GM21529 (cell line): ENCODE results near the gene MAN1A1.

Experiments
- ATAC-seq: cut with Tn5 transposase; IDR thresholded peaks from one replicate; pipeline ENCODE4 v1.9.1; 2021; ENCODE audit not compliant: unreplicated experiment

MAN1A1 gene

GRCh38 chr6:119346936-119347335 lies 2.6 kb downstream of the MAN1A1 start:
- ATAC-seq = no peak

DNA sequence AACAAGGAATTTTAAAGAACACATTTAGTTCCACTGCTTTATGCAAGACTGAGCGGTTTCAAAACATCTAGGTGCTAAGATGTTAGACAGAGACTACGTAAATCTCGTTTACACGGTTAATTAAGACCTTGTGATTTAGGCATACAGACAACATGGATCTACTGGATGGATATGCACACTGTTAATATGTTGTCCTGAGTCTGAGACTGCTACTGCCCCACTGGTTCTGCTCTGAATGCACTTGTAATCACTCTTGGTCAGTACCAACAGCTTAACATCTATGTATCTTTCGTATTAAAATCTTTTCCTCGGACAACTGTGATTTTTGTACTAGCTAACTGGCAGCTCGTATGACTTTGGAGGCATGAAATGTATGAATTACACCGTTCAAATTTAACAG lies 3.1 kb downstream of the MAN1A1 start:
- no peak for ATAC-seq

GRCh38 chr6:119345114-119345513 lies 4.4 kb downstream of the MAN1A1 start:
- ATAC-seq = no peak

DNA sequence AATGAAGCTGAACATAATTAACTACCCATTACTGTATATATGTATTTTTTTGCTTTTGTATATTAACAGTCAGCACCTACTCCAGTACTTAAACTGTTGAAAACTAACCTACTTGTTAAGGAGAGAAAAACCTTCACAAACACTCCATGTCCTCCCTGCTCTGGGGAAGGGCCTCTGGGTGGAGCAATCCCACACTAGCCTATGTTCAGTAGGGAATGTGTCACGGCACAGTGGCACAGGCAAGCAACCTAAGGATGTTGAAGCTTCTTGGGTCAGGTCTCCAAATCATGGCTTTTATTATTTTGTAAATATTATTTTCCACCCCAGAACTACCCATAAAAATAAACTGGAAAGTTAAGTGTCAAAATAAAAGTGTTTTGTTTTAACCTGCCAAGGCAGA lies 5.3 kb downstream of the MAN1A1 start:
- no peak for ATAC-seq

- no peak for ATAC-seq
Measured at GRCh38 chr6:119343573-119344146, 5.9 kb downstream of the MAN1A1 start.

GRCh38 chr6:119343167-119343566 lies 6.4 kb downstream of the MAN1A1 start:
- ATAC-seq = no peak

- ATAC-seq = no peak
Measured at GRCh38 chr6:119342430-119342829, 7.1 kb downstream of the MAN1A1 start.

- no peak for ATAC-seq
Measured at GRCh38 chr6:119340796-119341487, 8.6 kb downstream of the MAN1A1 start.

DNA sequence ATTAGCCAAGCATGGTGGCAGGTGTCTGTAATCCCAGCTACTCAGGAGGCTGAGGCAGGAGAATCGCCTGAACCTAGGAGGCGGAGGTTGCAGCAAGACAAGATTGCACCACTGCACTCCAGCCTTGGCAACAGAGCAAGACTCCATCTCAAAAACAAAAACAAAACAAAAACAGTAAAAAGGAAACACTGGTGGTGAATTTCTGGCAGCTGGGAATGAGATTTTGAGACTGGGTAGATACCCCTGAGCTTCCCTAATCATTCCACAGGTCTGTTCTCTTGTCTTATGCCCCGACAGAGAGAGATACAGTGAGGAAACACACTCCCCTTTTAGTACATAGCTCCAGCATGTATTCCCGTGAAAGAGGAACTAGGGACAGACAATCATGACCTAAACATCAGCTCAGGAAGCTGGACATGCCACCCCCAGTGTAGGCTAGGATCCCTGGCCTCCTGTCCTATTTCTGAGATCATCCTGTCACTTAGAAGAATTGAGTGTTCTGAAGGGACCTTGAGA lies 9.6 kb downstream of the MAN1A1 start:
- no peak for ATAC-seq

DNA sequence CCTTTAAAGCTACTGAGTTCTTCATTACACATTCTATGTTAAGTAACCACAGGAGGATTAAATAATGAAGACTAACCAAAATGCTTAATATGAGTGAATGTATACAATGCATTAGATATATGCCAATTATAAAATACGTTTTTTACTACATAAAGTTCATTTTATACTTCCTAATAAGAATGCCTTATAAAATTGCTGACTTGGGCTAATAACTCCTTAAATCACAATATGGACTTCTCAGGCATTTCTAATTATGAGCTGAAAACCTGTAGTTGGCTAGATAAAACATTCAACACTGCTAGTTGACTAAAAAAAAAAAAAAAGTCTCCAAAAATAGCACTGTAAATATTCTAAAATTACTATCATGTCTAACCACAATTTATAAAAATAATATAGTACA lies 11.8 kb downstream of the MAN1A1 start:
- no peak for ATAC-seq

GRCh38 chr6:119337252-119337651 lies 12.3 kb downstream of the MAN1A1 start:
- no peak for ATAC-seq

- ATAC-seq = no peak
Measured at GRCh38 chr6:119334535-119335264, 14.9 kb downstream of the MAN1A1 start.

GRCh38 chr6:119333707-119334295 lies 15.8 kb downstream of the MAN1A1 start:
- peak; percentile 66 for ATAC-seq

GRCh38 chr6:119333063-119333609 lies 16.4 kb downstream of the MAN1A1 start:
- no peak for ATAC-seq

- ATAC-seq = no peak
Measured at GRCh38 chr6:119331663-119332286, 17.8 kb downstream of the MAN1A1 start.

DNA sequence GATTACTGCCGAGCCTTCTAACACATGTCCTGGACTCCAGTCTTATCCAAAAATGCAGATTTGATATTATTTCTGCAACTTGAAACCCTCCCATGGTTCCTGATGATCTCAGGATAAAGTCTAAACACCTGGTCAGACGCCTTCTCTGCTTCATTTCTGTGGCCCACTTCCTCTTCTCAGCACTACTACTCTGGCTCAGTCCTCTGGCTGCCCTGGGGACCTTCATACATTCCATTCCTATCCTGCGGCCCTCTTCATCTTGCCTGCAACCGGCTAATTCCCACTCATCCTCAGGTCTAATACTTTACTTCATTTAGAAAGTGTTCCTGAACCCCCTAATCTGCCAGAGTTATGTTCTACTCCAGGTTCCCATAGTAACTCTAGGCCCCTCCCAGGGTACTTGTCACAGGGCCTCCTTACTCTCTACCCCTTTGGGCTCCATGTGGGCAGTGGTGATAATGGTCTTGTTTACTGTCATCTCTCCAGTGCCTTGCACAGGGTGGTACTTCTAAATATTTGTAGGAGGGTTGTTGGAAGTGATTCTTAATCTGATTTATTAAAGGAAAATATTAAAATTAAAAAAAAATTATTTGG lies 18.9 kb downstream of the MAN1A1 start:
- no peak for ATAC-seq

GRCh38 chr6:119329794-119330180 lies 19.8 kb downstream of the MAN1A1 start:
- ATAC-seq = no peak

DNA sequence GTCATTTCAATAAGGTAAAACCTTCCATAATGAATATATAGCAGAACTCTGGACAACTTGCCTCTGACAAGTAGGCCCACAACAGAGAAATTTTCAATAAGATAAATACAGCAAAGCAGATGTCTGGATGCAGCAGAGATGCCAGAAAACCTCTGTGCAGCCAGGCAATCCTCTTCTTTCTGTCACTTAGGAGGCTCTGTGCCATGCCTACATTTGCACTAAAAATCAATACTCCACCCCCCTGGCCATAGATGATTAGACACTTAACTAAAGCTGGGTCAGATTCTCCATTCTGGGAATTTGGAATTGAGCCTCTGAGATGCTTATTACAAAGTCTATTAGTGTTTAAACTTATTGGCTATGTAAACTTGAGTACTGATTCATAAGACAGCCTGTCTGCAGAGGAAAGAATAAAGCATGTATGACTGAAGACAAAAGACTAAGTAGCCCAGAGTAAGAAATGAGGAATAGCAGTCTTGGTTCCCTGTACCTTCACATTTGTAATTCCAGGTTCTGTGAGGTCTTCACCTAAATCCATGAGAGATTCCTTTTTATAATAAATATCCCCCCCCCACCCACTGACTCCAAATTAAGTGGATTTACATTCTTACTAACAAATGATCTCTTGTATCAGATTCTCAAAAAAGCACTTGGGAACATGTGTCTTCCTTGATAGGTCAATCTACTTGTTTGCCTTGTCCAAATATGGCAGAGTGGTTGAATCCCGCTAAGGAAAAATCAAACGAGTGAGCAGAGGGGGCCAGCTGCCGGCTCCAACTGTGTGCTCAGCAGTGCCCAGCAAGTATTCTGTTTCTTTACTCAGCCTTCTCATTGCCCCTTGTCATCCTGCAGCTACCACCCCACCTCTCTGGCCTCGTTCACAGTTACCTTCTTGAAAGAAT lies 20.4 kb downstream of the MAN1A1 start:
- ATAC-seq = no peak

GRCh38 chr6:119328254-119328653 lies 21.3 kb downstream of the MAN1A1 start:
- ATAC-seq = no peak

GRCh38 chr6:119327810-119328209 lies 21.8 kb downstream of the MAN1A1 start:
- ATAC-seq = no peak
